ES-I3 (cell line): ENCODE results near the gene BCDIN3D.

Source experiments
- H3K36me3 ChIP-seq: 2 replicates; pipeline ENCODE4 v1.6.1; 2013; ENCODE audit warnings: mild to moderate bottlenecking, low read length, control low read depth, moderate library complexity; ENCODE audit not compliant: insufficient read depth
- H3K4me1 ChIP-seq: 2 replicates; pipeline ENCODE4 v1.6.1; 2013; ENCODE audit warnings: mild to moderate bottlenecking, control low read depth, low read length; ENCODE audit not compliant: insufficient read depth
- H3K9ac ChIP-seq: 2 replicates; pipeline ENCODE4 v1.6.1; 2013; ENCODE audit warnings: low read depth, mild to moderate bottlenecking, low read length, moderate library complexity
- H3K9me3 ChIP-seq: 2 replicates; pipeline ENCODE4 v1.6.1; 2013; ENCODE audit warnings: mild to moderate bottlenecking, low read length, moderate library complexity; ENCODE audit not compliant: control insufficient read depth, insufficient read depth

BCDIN3D gene

GRCh38 chr12:49807991-49808580 is 34.8 kb downstream of the BCDIN3D start:
- peaks cover 38% of the 10 kb centered on the region for H3K4me1 ChIP-seq

GRCh38 chr12:49806877-49807276 is 36.0 kb downstream of the BCDIN3D start:
- Histone ChIP-seq H3K9ac (no peak overlapping the region), H3K4me1 (peaks cover 38% of the 10 kb centered on the region), H3K36me3 (peaks cover 7% of the 10 kb centered on the region; the same call in 1 of the 2 replicates), H3K9me3 (no peaks in the 10 kb centered on the region)

More at GRCh38 chr12:49807991-49808580, 34.8 kb downstream of the BCDIN3D start:
- Histone ChIP-seq H3K9ac (no peak overlapping the region), H3K9me3 (no peaks in the 10 kb centered on the region), H3K36me3 (peaks cover 6% of the 10 kb centered on the region; the same call in 1 of the 2 replicates)

GRCh38 chr12:49806321-49806813 is 36.5 kb downstream of the BCDIN3D start:
- Histone ChIP-seq H3K9me3 (no peaks in the 10 kb centered on the region), H3K4me1 (peaks cover 35% of the 10 kb centered on the region), H3K36me3 (peaks cover 7% of the 10 kb centered on the region; the same call in 1 of the 2 replicates), H3K9ac (no peak overlapping the region)

GRCh38 chr12:49805409-49805808 is 37.5 kb downstream of the BCDIN3D start:
- peaks cover 27% of the 10 kb centered on the region for H3K4me1 ChIP-seq
- H3K9me3 ChIP-seq: no peaks in the 10 kb centered on the region
- no peak overlapping the region for H3K9ac ChIP-seq
- H3K36me3 ChIP-seq: peaks cover 7% of the 10 kb centered on the region; the same call in 1 of the 2 replicates

- no peak overlapping the region for H3K9ac ChIP-seq
- peaks cover 7% of the 10 kb centered on the region; the same call in 1 of the 2 replicates for H3K36me3 ChIP-seq
- H3K4me1 ChIP-seq: peaks cover 23% of the 10 kb centered on the region
- no peaks in the 10 kb centered on the region for H3K9me3 ChIP-seq
These were observed 38.1 kb downstream of the BCDIN3D start for GRCh38 chr12:49804821-49805220.

GRCh38 chr12:49803693-49804450 is 39.0 kb downstream of the BCDIN3D start:
- no peak overlapping the region for H3K9ac ChIP-seq
- H3K4me1 ChIP-seq: peaks cover 13% of the 10 kb centered on the region
- H3K36me3 ChIP-seq: peaks cover 7% of the 10 kb centered on the region; the same call in 1 of the 2 replicates
- no peaks in the 10 kb centered on the region for H3K9me3 ChIP-seq

- no peak overlapping the region for H3K9ac ChIP-seq
- no peaks in the 10 kb centered on the region for H3K9me3 ChIP-seq
- peaks cover 7% of the 10 kb centered on the region; the same call in 1 of the 2 replicates for H3K36me3 ChIP-seq
These were observed 41.5 kb downstream of the BCDIN3D start for GRCh38 chr12:49801141-49802063.

GRCh38 chr12:49800421-49801140 is 42.3 kb downstream of the BCDIN3D start:
- H3K36me3 ChIP-seq: peaks cover 7% of the 10 kb centered on the region; the same call in 1 of the 2 replicates
- no peaks in the 10 kb centered on the region for H3K9me3 ChIP-seq
- H3K9ac ChIP-seq: no peak overlapping the region
- H3K4me1 ChIP-seq: no peaks in the 10 kb centered on the region

More at GRCh38 chr12:49801141-49802063, 41.5 kb downstream of the BCDIN3D start:
- H3K4me1 ChIP-seq: no peaks in the 10 kb centered on the region

GRCh38 chr12:49798934-49799333 is 44.0 kb downstream of the BCDIN3D start:
- Histone ChIP-seq H3K4me1 (no peaks in the 10 kb centered on the region), H3K9me3 (no peaks in the 10 kb centered on the region), H3K36me3 (peaks cover 7% of the 10 kb centered on the region; the same call in 1 of the 2 replicates), H3K9ac (no peak overlapping the region)

- Histone ChIP-seq H3K4me1 (no peaks in the 10 kb centered on the region), H3K36me3 (peaks cover 2% of the 10 kb centered on the region; the same call in 1 of the 2 replicates), H3K9ac (no peak overlapping the region), H3K9me3 (no peaks in the 10 kb centered on the region)
These were observed 44.7 kb downstream of the BCDIN3D start for GRCh38 chr12:49798248-49798647.

GRCh38 chr12:49797449-49797776 is 45.5 kb downstream of the BCDIN3D start:
- H3K9me3 ChIP-seq: no peaks in the 10 kb centered on the region
- no peak overlapping the region for H3K9ac ChIP-seq
- no peaks in the 10 kb centered on the region for H3K4me1 ChIP-seq
- H3K36me3 ChIP-seq: no peaks in the 10 kb centered on the region; the same call in 1 of the 2 replicates

GRCh38 chr12:49796606-49797448 is 46.1 kb downstream of the BCDIN3D start:
- Histone ChIP-seq H3K9me3 (no peaks in the 10 kb centered on the region), H3K36me3 (no peaks in the 10 kb centered on the region; the same call in 1 of the 2 replicates), H3K9ac (no peak overlapping the region), H3K4me1 (no peaks in the 10 kb centered on the region)

GRCh38 chr12:49796155-49796554 is 46.8 kb downstream of the BCDIN3D start:
- Histone ChIP-seq H3K9me3 (no peaks in the 10 kb centered on the region), H3K4me1 (no peaks in the 10 kb centered on the region), H3K9ac (no peak overlapping the region), H3K36me3 (no peaks in the 10 kb centered on the region; the same call in 1 of the 2 replicates)
